Keratinocyte (primary cell): ENCODE data around the gene CDC42SE2.

Experiments used
- EZH2 ChIP-seq: IDR thresholded peaks from one replicate; pipeline ENCODE4 v1.6.1; 2012; ENCODE audit warnings: inconsistent platforms, mild to moderate bottlenecking, low read length, moderate library complexity
- TF ChIP-seq, protein P1 (sequence below), 3 experiments: IDR thresholded peaks in 1 of 3; conservative IDR thresholded peaks in 1 of 3; optimal IDR thresholded peaks in 1 of 3; 2 replicates in 2 of 3; 3 replicates in 1 of 3; pipeline versions ENCODE3 to v1.5.1; 2011; ENCODE audit warnings: low read length in 3 of 3, mild to moderate bottlenecking in 3 of 3, moderate library complexity in 2 of 3, control low read depth in 1 of 3, inconsistent platforms in 1 of 3; ENCODE audit not compliant: insufficient read depth in 2 of 3; ENCODE audit errors: extremely low read depth in 1 of 3

DNA sequence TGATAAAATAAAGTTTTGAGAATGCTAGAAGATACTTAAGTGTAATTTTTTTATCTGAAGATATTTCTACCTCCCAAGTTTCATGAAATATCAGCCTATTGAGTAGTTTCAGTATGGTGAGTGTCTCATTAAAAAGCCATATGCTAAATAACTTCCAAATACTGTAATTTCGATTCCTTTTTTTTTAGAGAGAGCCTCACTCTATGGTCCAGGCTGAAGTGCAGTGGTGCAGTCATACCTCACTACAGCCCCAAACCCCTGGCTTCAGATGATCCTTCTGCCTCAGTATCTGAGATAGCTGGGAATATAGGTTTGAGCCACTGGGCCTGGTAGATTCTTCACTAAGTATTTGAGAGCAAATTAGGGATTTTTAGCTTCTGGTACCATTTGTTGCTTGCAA lies 24.5 kb downstream of the CDC42SE2 start:
- TF ChIP-seq, protein P1, sequence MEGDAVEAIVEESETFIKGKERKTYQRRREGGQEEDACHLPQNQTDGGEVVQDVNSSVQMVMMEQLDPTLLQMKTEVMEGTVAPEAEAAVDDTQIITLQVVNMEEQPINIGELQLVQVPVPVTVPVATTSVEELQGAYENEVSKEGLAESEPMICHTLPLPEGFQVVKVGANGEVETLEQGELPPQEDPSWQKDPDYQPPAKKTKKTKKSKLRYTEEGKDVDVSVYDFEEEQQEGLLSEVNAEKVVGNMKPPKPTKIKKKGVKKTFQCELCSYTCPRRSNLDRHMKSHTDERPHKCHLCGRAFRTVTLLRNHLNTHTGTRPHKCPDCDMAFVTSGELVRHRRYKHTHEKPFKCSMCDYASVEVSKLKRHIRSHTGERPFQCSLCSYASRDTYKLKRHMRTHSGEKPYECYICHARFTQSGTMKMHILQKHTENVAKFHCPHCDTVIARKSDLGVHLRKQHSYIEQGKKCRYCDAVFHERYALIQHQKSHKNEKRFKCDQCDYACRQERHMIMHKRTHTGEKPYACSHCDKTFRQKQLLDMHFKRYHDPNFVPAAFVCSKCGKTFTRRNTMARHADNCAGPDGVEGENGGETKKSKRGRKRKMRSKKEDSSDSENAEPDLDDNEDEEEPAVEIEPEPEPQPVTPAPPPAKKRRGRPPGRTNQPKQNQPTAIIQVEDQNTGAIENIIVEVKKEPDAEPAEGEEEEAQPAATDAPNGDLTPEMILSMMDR (optimal IDR thresholded peaks at IDR 0.05 in 1 of 3, IDR thresholded peaks at IDR 0.05 in 1 of 3, conservative IDR thresholded peaks at IDR 0.05 in 1 of 3; ENCODE audit: extremely low read depth in 1 of 3, insufficient read depth in 2 of 3, low read length in 3 of 3) = no peak
- no peak for TF ChIP-seq EZH2
